GM19468 (cell line): ENCODE measurements around the gene DMRTB1.
"Not testable (repeated sequence)": the region's sequence is repeated elsewhere in the genome, so short reads cannot be mapped to it uniquely, and the experiment has no call there.

Source experiments
- ATAC-seq: cut with Tn5 transposase; IDR thresholded peaks from one replicate; pipeline ENCODE4 v1.9.1; 2021; ENCODE audit warnings: mild to moderate bottlenecking, moderate library complexity, moderate number of reproducible peaks; ENCODE audit not compliant: unreplicated experiment; ENCODE audit errors: extremely low read depth

DMRTB1 gene

GRCh38 chr1:53434405-53435007, 24.7 kb upstream of the DMRTB1 start:
- ATAC-seq, result not testable (repeated sequence)

GRCh38 chr1:53435151-53435550, 24.0 kb upstream of the DMRTB1 start:
- ATAC-seq, result no peak

DNA sequence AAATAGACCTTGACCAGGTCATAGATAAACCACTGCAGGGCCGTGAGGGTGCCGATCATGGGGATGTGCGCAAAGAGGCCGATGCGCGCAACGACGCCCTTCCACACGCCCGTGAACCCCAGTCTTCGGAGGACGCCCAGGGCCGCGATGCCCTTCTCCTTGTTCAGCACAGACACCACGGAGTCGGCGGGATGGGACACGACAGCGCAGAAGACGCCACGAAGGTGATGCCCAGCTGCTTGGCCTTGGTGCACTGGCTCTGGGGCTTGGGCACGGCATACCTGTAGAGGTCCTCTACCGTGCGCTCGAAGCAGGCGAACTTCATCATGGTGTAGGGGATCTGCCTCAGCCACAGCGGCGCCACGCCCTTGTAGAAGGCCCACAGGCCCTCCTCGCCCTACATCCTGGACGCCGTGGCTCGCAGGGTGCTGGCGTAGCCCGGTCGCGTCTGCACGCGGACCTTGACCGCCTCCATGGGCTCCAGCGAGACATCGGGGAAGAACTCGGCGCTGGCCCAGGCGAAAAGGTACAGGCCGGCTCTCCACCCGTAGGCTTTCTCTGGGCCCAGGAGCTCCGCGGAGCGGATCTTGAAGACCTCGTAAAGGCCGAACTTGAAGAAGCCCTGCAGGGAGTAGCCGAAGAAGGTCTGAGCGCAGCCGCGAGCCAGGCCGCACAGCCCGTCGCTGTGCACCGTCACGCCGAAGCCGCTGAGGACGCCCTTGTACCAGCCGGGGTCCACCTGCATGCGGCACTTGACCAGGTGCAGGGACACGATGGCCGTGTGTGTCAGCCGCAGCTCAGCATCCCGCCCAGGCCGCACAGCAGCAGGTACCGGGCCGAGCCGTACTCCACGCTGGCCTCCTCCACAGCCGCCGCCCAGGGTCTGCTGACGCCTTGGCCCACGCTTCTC, 20.5 kb upstream of the DMRTB1 start:
- ATAC-seq, result no peak

- ATAC-seq, result no peak
Measured at GRCh38 chr1:53439337-53440207, 19.6 kb upstream of the DMRTB1 start.

- no peak for ATAC-seq
Measured at GRCh38 chr1:53440633-53441032, 18.6 kb upstream of the DMRTB1 start.

DNA sequence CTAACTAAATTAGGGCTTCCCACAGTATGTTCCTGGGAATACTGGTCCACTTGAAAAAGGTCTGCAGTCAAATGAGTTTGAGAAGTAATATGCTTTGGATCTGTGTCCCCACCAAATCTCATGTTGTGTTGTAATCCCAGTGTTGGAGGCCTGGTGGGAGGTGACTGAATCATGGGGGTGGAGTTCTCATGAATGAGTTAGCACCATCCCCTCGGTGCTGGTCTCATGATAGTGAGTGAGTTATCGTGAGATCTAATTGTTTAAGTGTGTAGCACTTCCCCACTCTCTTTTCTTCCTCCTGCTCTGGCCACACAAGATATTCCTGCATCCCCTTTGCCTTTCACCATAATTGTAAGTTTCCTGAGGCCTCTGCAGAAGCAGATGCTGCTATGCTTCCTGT, 16.9 kb upstream of the DMRTB1 start:
- ATAC-seq, result no peak

- ATAC-seq, result no peak
Measured at GRCh38 chr1:53446051-53446450, 13.1 kb upstream of the DMRTB1 start.

DNA sequence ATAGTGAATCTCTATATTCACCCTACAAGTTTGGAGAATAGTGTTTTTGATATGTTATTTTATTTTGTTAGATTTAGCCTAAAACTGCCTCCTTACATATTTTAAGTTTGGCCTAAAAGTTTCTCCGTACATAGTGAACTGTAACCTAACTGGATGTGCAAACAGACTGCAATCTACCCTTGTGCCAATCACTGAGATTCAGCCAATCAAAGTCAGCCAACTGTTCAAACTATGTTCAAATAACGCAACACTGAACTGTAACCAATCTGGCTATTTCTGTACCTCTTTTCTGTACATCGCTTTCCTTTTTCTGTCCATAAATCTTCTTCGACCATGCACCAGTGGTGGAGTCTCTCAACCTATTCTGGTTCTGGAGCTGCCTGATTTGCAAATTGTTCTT, 11.8 kb upstream of the DMRTB1 start:
- ATAC-seq, result no peak

- no peak for ATAC-seq
Measured at GRCh38 chr1:53448241-53448841, 10.9 kb upstream of the DMRTB1 start.

GRCh38 chr1:53449021-53449420, 10.2 kb upstream of the DMRTB1 start:
- no peak for ATAC-seq

GRCh38 chr1:53449693-53450092, 9.5 kb upstream of the DMRTB1 start:
- ATAC-seq, result no peak

DNA sequence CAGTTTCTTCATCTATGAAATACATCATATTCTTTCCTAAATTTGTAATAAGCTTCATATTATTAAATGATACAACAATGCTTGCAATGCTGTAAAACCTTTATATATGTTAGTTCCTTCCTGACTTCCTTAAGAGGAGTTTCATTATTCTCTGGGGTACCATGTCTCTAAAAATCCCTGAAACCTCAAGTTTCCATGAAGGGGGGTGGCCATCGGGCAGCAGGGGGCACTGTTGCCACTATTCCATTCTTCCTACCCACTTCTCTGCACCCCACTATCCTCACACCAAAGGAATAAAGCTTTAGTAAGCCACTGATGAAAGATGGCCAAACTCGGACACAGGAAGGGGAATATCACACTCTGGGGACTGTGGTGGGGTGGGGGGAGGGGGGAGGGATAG, 9.0 kb upstream of the DMRTB1 start:
- ATAC-seq, result no peak

- no peak for ATAC-seq
Measured at GRCh38 chr1:53454019-53454418, 5.2 kb upstream of the DMRTB1 start.

DNA sequence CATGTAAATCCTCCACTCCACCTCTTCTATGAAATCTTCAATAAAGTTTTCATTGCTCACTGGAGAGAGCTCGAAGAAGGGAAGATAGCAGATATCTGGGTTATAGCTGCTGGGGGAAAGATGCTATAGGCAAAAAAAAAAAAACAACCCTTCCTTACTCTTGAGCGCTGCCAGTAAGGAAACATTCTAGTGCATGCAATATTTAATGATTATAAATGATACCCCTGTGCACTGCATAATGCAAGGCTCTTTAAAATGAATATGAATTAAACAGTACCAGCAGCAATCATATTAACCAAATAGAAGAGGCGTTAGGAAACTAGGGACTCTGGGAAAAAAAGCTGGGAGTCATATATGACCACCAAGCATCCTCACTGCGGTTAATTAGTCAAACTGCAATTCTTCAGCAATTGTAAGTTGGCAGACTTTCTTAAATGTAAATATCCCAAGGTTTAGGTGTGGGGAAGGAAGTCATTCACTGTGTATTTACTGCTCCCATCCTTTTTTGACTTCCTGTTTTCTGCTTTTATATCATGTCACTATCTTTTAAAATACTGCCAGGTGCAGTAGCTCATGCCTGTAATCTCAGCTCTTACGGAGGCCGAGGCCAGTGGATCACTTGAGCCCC, 3.7 kb upstream of the DMRTB1 start:
- no peak for ATAC-seq

DNA sequence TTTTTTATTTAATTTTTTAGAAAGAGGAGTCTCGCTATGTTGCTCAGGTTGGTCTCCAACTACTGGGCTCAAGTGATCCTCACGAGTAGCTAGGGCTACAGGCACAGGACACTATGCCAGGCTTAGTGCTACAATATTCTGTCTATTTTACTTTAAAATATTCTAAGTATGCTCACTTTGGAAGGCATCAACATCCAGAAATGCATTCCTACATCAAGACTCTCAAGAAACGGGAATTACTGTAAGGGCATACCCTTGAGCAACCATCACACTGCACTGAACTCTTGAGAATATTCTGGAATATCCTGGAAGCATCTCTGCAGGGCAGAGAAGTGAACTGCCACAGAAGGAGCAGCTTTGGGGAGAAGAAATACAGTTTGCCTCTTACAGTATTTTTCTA, 565 bp upstream of the DMRTB1 start:
- ATAC-seq, result no peak

- no peak for ATAC-seq
Measured at GRCh38 chr1:53460211-53460634, 1.0 kb downstream of the DMRTB1 start.

- no peak for ATAC-seq
Measured at GRCh38 chr1:53460666-53461322, 1.6 kb downstream of the DMRTB1 start.

- ATAC-seq, result no peak
Measured at GRCh38 chr1:53461323-53462044, 2.3 kb downstream of the DMRTB1 start.

- ATAC-seq, result no peak
Measured at GRCh38 chr1:53462193-53462592, 3.0 kb downstream of the DMRTB1 start.
